GM19397 (cell line): Measurements from ENCODE around the gene ZRANB1.

Experiments used
- ATAC-seq: cut with Tn5 transposase; IDR thresholded peaks from one replicate; pipeline ENCODE4 v1.9.1; 2021; ENCODE audit warnings: mild to moderate bottlenecking, moderate library complexity; ENCODE audit not compliant: unreplicated experiment

ZRANB1 gene

DNA sequence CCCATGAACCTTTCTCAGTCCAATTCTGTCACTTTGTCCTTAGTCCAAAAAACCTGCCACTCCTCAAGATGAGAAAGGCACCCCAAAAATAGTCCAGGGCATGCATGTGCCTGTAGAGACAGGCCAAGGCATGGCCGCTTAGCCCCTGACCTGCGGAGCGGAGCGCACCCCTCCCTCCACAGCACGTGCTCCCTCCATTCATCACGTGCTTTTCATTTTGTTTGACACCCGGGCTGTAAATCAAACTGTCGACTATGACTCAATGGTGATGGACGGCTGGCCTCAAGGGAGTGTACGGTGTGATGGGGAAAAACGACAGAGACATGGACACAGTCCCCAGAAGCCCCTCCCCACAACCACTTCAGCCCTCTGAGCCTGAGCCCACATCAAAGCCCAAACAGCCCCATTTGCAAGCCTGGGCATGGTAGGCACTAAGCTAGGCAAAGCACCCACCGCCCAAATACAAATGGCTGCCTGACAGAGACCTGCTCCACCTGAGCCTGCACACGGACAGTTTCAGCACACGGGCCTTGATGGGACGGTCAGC, 90.6 kb downstream of the ZRANB1 start:
- no peak for ATAC-seq

DNA sequence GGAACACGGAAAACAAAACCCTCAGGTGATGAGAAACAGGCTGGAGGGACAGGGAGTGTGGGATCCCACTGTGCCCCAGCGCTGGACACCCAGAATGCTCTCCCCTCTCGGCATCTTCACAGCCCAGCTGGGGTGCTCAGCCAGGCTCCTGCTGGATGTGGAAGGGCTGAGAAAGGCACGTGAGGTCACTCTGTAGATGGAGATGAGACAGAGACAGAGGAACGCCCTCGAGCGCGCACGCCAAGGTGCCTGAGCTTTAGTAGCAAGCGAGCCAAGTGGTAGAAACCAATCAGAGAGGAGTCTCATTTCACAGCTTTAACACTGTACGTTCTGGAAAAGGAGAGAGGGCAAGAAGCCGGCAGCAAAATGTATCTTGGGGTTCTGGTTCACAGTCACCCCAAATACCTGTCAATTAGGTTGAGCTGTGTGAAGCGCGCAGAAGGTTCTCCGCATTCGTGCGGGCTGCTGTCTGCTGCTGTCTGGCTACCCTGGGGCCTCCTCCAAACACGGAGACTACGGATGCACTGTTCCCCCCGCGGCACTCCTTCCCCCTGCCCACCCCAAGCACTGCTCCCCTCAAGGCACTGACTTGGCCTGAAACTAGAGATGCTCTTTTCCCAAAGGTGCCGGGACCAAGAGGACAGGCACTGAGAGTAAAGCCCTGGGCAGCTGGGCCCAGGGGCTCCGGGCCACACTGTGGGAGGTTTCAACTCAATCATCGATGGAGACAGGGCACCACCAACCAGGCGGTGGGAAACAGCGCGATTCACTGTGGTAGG, 91.4 kb downstream of the ZRANB1 start:
- ATAC-seq = no peak

DNA sequence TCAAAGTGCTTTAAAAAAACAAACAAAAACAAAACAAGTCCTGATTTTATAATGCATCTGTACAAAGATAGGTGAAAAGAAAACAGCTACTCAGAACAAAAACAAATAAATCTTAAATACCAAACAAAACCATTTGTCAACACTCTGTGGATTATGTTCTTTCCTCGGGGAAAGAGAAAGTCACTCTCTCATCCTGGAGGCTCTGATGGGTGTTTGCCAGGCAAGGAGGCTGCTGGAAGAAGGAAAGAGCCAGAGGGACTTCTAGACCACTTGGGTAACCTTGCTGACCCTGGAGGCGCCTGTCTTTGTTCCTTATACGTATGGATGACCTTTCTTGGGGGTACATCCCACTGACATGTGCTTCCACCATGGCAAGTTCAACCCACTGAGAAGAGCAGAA, 92.8 kb downstream of the ZRANB1 start:
- ATAC-seq = no peak

DNA sequence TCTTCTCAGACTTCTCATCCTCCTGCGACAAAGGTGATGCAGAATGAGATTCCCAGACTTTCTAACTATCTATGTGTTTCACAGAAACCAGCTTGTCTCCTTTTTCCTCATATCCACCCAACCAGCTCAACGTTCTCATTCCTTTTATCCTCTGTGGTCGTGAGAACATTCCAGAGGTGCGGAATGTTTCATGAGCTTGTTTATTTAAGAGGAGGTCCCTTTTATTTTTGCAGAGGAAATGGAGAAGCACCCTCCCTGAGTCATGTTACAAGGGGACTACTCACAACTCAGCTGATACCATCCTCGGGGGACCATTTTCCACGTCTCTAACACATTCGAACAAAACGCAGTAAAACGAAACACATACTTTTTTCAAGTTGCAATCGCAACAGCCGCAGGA, 93.2 kb downstream of the ZRANB1 start:
- no peak for ATAC-seq

DNA sequence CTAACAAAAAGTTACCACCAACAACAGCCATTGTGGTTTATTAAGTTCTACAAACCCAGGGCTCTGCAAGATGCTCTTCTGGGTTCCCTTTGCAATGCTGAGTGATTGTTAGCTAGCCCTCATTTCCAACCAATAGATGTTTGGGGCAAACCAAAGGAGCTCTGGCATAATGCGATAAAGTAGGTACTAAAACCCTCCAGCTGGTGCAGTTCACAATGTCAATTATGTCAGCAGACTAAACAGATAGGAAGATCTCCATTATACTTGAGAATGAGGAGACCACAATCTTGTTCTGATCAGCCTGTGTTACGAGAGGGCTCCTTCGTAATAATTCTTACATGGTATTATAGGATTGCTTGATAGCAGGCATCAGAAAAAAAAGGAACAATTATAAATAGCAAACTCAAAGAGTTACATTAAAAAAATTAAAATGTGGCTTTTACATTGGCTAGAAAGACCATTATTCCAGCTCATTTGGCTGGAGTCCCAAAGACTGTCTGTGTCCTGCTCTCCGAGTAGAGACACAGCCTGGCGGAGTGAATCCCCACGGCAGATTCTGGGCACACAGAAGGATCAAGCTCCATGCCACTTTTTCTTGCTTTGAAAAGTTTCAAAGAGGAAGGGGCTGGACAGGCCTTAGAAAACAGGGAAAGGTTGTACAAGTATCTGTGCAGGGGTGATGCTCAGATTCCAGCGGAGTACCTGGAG, 93.8 kb downstream of the ZRANB1 start:
- ATAC-seq = no peak

DNA sequence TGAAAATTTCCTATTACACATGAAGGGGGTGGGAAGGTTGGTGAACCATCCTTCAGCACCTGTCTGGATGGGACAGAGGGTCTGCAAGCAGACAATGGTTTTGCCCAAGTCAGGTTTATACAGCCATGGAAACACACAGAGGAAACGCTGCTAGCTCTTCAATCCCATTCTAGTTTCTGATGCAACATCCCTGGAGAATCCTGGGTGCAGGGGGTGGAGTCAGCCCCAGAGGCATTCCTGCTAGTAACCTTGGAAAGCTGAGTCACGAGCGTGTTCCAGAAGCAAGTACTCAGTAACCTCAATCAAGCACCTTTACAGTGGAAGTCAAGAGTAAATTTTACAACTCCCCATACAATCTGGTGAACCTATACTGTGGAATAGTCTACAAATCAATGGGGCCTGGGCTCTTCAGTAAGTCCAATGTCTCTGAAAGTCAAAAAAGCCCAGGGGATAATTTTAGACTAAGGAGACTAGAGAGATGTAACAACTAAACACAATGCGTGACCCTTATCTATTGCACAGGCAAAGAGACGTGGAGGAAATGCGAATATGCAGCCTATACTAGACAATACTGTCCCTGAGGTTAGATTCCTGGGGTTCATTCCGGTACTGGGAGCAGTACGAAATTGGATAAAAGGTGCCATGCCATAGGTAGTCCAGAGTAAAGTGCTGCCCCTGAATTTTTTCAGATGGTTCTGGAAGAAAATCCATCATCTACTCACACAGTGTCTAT, 95.4 kb downstream of the ZRANB1 start:
- no peak for ATAC-seq
